DND-41 (cell line): ENCODE data around the gene MIS18A.

Experiments
- ATAC-seq: fragments of 200-7000 bp; cut with Tn5 transposase; 3 replicates; pipeline ENCODE4 v1.9.1; 2021; ENCODE audit warnings: low read depth; ENCODE audit not compliant: insufficient read depth
- DNase-seq: peaks from one replicate; pipeline ENCODE4 v3.0.0-alpha.2; 2020
- H2AFZ ChIP-seq: 2 replicates; pipeline ENCODE4 v1.6.0; 2012; ENCODE audit warnings: low read depth, low read length
- H3K27ac ChIP-seq: 2 replicates; pipeline ENCODE4 v1.5.1; 2012; ENCODE audit warnings: low read length, inconsistent platforms
- H3K27me3 ChIP-seq: fragments of 200-600 bp; sonication (generic); 2 replicates; pipeline ENCODE4 v1.6.0; 2012; ENCODE audit warnings: low read length, mild to moderate bottlenecking, inconsistent platforms; ENCODE audit not compliant: insufficient read depth, poor library complexity
- H3K36me3 ChIP-seq: 2 replicates; pipeline ENCODE4 v1.5.1; 2012; ENCODE audit warnings: low read length, inconsistent platforms; ENCODE audit not compliant: insufficient read depth
- H3K4me1 ChIP-seq: 2 replicates; pipeline ENCODE4 v1.5.1; 2012; ENCODE audit warnings: mild to moderate bottlenecking, low read length; ENCODE audit not compliant: insufficient read depth
- H3K4me2 ChIP-seq: 2 replicates; pipeline ENCODE4 v1.6.0; 2012; ENCODE audit warnings: mild to moderate bottlenecking, moderate library complexity, low read length, inconsistent platforms; ENCODE audit not compliant: insufficient read depth
- H3K4me3 ChIP-seq, 2 experiments: fragments of 200-600 bp in 1 of 2; shearing (Covaris generic) in 1 of 2; 2 replicates each; pipeline ENCODE4 v1.5.1; 2012 to 2016; ENCODE audit warnings: inconsistent platforms in 2 of 2, low read length in 2 of 2, mild to moderate bottlenecking in 2 of 2, low read depth in 1 of 2, moderate library complexity in 1 of 2
- H3K79me2 ChIP-seq: 2 replicates; pipeline ENCODE4 v1.6.0; 2012; ENCODE audit warnings: low read length, inconsistent platforms; ENCODE audit not compliant: insufficient read depth
- H3K9ac ChIP-seq: 2 replicates; pipeline ENCODE4 v1.6.0; 2012; ENCODE audit warnings: low read depth, mild to moderate bottlenecking, inconsistent platforms, low read length, moderate library complexity
- H3K9me3 ChIP-seq: 2 replicates; pipeline ENCODE4 v1.5.1; 2012; ENCODE audit warnings: low read length, moderate library complexity, mild to moderate bottlenecking, inconsistent platforms; ENCODE audit not compliant: insufficient read depth, severe bottlenecking
- H4K20me1 ChIP-seq: 2 replicates; pipeline ENCODE4 v1.6.0; 2012; ENCODE audit warnings: low read length; ENCODE audit not compliant: insufficient read depth
- EZH2 ChIP-seq: IDR thresholded peaks from 3 replicates; pipeline ENCODE4 v1.6.1; 2012; ENCODE audit warnings: borderline replicate concordance, low read depth, mild to moderate bottlenecking, moderate library complexity, low read length, inconsistent platforms; ENCODE audit not compliant: severe bottlenecking
- TF ChIP-seq, protein P1 (sequence below): IDR thresholded peaks from 2 replicates; pipeline ENCODE4 v1.5.1; 2012; ENCODE audit warnings: borderline replicate concordance, low read length, moderate library complexity, mild to moderate bottlenecking; ENCODE audit not compliant: poor library complexity, severe bottlenecking; ENCODE audit errors: extremely low read depth

Gene MIS18A

DNA sequence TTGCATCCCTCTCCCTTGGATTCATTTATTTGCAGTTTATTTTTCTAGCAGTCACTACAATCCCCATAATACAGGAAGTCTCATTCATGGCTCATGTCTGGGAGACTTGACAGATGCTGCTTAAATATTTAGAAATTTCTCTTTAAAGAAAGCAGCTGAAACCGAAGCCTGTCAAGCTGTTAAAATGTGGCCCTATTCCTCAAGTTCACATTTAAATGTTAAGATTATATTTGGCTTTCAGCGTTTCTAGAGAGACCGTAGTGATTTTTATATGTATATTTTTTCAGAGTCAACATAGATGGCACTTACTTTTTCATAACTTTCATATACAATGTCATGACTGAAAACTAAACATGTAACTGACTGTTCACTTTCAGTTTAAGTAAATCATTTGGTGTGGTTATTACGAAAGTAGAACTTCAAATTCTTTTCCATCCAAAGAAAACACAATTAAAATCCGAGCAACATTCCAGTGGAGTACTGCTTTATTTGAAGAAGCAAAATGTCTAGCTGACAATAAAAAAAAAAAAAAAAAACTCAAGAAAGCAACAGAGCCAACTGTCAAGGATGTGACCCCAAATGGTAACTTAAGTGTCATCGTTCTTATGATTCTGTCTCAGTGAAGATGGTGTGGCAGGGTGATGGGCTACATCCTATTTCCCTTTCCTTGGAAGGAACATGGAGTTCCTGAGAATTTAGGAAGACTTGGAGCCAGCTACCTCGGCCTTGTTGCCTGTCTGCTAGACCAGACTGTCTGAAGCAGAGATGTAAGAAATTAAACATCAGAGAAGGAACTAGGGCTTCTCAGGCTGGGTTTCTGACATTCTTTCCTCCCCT is 37.8 kb downstream of the MIS18A start:
- H3K4me1 ChIP-seq, result no peaks in the 10 kb centered on the region
- no peak overlapping the region for H3K27ac ChIP-seq
- H4K20me1 ChIP-seq, result no peaks in the 10 kb centered on the region
- no peak overlapping the region for H3K9ac ChIP-seq
- ATAC-seq (no peak), DNase-seq (no peak)
- H3K27me3 ChIP-seq, result peaks cover 8% of the 10 kb centered on the region
- H3K36me3 ChIP-seq, result no peaks in the 10 kb centered on the region
- H3K9me3 ChIP-seq, result no peaks in the 10 kb centered on the region
- H2AFZ ChIP-seq, result no peak overlapping the region
- no peaks in the 10 kb centered on the region for H3K79me2 ChIP-seq
- H3K4me2 ChIP-seq, result no peak overlapping the region
- H3K4me3 ChIP-seq, result no peak overlapping the region
- TF ChIP-seq, protein P1, sequence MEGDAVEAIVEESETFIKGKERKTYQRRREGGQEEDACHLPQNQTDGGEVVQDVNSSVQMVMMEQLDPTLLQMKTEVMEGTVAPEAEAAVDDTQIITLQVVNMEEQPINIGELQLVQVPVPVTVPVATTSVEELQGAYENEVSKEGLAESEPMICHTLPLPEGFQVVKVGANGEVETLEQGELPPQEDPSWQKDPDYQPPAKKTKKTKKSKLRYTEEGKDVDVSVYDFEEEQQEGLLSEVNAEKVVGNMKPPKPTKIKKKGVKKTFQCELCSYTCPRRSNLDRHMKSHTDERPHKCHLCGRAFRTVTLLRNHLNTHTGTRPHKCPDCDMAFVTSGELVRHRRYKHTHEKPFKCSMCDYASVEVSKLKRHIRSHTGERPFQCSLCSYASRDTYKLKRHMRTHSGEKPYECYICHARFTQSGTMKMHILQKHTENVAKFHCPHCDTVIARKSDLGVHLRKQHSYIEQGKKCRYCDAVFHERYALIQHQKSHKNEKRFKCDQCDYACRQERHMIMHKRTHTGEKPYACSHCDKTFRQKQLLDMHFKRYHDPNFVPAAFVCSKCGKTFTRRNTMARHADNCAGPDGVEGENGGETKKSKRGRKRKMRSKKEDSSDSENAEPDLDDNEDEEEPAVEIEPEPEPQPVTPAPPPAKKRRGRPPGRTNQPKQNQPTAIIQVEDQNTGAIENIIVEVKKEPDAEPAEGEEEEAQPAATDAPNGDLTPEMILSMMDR, result no peak
- TF ChIP-seq EZH2, result no peak

DNA sequence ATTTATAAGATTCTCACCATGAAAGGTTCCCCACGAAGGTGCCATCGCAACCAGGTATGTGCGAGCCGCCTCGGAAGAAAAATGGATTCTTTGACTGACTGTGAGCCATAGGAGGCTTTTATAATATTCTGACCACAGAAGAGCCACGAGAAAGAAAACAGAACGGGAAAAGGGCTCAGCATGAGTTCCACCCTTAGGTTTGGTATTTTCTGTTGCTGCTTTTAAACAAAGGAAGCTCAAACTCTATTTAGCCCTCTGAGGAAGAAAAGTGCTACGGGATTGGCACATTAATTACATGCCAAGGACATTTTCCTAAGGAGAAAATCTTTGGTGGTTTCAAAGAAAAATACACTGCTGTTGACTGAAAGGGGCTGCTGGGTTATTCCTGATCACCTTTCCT is 39.3 kb downstream of the MIS18A start:
- no peak overlapping the region for H3K4me2 ChIP-seq
- no peaks in the 10 kb centered on the region for H3K9me3 ChIP-seq
- no peak for TF ChIP-seq EZH2
- TF ChIP-seq, protein P1, result no peak
- no peaks in the 10 kb centered on the region for H3K36me3 ChIP-seq
- ATAC-seq (no peak), DNase-seq (no peak)
- H3K9ac ChIP-seq, result no peak overlapping the region
- H3K27me3 ChIP-seq, result peaks cover 4% of the 10 kb centered on the region
- H3K4me1 ChIP-seq, result no peaks in the 10 kb centered on the region
- H3K4me3 ChIP-seq, result no peak overlapping the region
- H4K20me1 ChIP-seq, result no peaks in the 10 kb centered on the region
- no peaks in the 10 kb centered on the region for H3K79me2 ChIP-seq
- no peak overlapping the region for H2AFZ ChIP-seq
- no peak overlapping the region for H3K27ac ChIP-seq

DNA sequence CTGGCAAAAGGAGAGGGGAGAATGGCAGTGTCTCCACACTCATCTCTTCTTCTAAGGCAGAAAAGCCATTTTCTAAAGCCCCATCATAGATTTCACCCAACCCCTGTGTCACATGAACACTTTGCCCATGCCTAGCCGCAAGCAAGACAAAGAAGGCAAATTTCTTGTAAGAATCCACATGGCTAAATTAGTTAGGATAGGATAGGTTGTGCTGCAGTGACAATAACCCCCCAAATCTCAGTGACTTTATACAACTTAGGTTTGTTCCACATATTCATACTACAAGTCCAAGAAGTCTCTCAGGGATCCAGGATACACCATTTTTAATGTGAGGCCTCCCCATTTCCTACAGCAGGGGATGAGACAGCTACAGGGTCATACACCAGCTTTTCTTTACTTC is 40.8 kb downstream of the MIS18A start:
- H3K4me2 ChIP-seq, result no peak overlapping the region
- H3K9ac ChIP-seq, result no peak overlapping the region
- TF ChIP-seq EZH2, result no peak
- TF ChIP-seq, protein P1, result no peak
- peaks cover 4% of the 10 kb centered on the region for H3K27me3 ChIP-seq
- H2AFZ ChIP-seq, result no peak overlapping the region
- H3K4me1 ChIP-seq, result no peaks in the 10 kb centered on the region
- DNase-seq, result no peak
- no peaks in the 10 kb centered on the region for H3K36me3 ChIP-seq
- no peak overlapping the region for H3K27ac ChIP-seq
- no peaks in the 10 kb centered on the region for H4K20me1 ChIP-seq
- ATAC-seq, result no peak
- no peaks in the 10 kb centered on the region for H3K9me3 ChIP-seq
- H3K79me2 ChIP-seq, result no peaks in the 10 kb centered on the region
- H3K4me3 ChIP-seq, result no peak overlapping the region
